VCaP (cell line): ENCODE data around the gene ABCC8.
"Not testable (repeated sequence)": the region's sequence is repeated elsewhere in the genome, so short reads cannot be mapped to it uniquely, and the experiment has no call there.

Source experiments
- H3K27ac ChIP-seq: fragments of 450-650 bp; 2 replicates; pipeline ENCODE4 v1.5.1; 2017
- TF ChIP-seq, protein P1 (sequence below): fragments of 450-650 bp; conservative IDR thresholded peaks from 2 replicates; pipeline ENCODE4 v1.5.1; 2017; ENCODE audit warnings: mild to moderate bottlenecking, moderate library complexity

Gene ABCC8

DNA sequence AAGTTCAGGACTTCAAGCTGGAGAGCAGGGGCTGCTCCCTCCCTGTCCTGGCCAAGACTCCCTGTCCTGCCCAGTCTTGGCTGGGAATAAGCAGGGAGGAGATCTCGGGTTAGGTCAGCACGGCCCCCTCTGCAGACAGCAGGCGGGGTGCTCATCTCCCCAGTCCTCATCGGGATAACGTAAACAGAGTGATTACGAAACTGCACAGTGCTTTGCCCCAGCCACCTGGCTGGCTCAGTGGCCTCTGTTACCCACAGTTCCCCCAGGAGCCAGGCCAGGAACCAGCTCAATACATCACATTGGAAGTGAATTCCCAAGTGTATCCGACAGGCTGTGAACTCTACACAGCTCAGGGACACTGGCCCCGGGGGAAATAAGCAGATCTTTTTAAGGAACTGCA lies 45.5 kb downstream of the ABCC8 start:
- no peak overlapping the region for H3K27ac ChIP-seq
- TF ChIP-seq, protein P1, sequence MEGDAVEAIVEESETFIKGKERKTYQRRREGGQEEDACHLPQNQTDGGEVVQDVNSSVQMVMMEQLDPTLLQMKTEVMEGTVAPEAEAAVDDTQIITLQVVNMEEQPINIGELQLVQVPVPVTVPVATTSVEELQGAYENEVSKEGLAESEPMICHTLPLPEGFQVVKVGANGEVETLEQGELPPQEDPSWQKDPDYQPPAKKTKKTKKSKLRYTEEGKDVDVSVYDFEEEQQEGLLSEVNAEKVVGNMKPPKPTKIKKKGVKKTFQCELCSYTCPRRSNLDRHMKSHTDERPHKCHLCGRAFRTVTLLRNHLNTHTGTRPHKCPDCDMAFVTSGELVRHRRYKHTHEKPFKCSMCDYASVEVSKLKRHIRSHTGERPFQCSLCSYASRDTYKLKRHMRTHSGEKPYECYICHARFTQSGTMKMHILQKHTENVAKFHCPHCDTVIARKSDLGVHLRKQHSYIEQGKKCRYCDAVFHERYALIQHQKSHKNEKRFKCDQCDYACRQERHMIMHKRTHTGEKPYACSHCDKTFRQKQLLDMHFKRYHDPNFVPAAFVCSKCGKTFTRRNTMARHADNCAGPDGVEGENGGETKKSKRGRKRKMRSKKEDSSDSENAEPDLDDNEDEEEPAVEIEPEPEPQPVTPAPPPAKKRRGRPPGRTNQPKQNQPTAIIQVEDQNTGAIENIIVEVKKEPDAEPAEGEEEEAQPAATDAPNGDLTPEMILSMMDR, result no peak

DNA sequence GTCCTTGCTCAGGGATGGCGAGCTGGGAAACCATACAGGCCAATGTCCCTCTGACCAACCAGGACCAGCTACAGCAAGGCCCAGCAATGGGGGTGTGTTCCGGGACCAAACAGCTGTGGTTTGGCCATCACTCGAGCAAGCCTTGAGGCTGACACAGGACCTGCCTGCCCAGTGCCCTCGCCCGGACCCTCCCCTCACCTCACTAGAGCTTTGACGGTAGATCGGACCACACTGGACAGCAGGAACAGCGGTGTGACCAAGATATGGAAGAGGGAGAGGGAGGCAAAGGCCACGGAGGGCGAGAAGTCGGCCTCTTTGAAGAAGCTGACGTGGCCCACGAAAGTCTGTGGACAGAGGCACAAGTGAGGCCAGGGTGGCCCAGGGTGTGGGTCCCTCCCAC lies 46.0 kb downstream of the ABCC8 start:
- TF ChIP-seq, protein P1, result no peak
- H3K27ac ChIP-seq, result no peak overlapping the region

DNA sequence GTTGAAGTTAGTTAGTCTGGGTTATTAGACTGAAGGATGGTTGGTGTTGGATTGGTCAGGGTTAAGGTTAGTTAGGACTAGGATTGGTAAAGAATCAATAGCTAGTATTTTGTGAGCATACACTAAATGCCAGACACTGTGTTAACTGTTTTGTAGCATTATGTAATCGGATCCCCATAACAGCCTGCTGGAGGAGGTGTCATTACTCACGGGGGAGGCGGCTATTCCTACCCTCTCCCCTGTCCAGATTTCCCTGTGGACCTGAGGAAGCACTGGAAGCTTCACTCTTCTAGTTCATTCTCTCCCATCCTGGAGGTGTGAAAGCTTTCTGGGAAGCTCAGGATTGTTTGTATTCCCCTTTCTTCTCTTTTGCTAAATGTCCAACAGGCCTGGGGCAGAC lies 47.7 kb downstream of the ABCC8 start:
- H3K27ac ChIP-seq, result no peak overlapping the region
- TF ChIP-seq, protein P1, result no peak

DNA sequence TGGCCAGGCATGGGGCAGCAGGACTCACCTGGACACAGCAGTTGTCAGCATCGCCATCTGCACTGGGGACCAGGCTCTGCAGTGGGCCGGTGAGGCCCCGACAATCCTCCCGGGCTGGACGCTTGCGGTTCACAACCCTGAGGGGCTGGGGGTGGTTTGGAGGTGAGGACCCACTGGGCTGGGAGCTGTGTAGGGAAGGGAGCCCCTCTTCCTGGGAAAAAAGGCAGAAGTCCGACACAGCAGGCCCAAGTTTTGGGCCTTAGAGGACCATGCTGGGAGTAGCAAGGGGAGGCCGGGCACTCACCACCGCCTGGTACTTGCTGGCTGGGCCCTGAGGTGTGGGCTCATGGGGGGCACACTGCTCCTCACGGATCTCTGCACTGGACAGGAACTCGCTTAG lies 48.4 kb downstream of the ABCC8 start:
- H3K27ac ChIP-seq, result no peak overlapping the region
- TF ChIP-seq, protein P1, result no peak

DNA sequence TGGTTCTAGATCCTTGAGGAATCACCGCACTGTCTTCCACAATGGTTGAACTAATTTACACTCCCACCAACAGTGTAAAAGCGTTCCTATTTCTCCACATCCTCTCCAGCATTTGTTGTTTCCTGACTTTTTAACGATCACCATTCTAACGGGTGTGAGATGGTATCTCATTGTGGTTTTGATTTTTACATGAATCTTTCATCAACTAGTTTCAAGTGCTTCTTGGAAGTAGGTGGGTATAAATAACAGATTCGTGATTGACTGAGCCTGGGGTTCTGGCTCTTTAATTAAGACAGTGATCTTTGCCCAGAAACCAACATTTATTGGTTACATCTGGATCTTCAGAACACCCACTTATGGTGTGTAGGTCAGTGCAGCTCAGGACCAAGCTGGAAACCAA lies 50.4 kb downstream of the ABCC8 start:
- H3K27ac ChIP-seq, result not testable (repeated sequence)

DNA sequence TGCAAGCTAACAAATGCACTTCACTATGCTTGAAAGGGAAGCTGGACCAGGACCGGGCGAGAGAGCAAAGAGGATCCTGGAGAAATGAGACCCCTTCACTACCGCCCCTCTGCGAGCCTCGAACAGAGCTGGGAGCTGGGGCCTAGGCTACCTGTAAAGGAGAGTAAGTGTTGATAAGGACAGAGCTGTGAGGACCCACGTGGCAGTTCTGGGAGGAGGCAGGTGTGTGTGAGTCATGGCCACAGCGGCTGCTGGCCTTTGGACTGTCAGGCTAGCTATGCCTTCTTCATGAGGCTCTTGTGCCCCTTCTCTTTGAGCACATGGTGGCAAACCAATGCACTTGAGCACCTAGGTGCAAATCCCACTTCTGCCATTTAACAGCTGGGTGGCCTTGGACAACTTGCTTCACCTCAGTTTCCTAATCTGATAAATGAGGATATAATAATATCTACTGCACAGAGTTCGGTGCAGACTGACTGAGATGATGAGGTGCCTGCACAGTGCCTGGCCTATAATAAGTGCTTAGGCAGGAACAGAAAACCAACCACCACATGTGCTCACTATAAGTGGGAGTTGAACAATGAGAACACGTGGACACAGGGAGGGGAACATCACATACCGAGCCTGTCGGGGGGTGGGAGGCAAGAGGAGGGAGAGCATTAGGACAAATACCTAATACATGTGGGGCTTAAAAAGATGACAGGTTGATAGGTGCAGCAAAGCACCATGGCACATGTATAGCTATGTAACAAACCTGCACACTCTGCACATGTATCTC lies 52.9 kb downstream of the ABCC8 start:
- no peak overlapping the region for H3K27ac ChIP-seq
- TF ChIP-seq, protein P1, result no peak

DNA sequence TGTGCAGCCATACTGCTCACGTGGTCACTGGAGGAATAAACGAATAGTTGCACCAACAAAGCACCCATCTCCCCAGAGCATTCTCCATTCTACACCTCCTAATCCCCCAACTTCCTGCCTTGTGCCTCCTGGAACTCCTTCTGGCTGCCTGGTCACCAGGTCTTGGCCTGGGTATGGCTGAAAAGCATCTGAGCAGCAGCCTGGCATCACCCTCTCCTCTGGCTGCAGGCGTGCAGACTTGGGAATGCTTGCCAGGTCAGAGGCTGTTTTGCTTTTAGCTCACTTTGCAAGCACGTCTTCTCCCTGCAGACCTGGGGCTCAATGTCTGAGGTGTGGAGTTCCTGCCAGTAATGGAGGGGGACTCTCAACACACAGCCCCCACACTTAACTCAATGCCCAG lies 54.9 kb downstream of the ABCC8 start:
- TF ChIP-seq, protein P1, result no peak
- H3K27ac ChIP-seq, result no peak overlapping the region

DNA sequence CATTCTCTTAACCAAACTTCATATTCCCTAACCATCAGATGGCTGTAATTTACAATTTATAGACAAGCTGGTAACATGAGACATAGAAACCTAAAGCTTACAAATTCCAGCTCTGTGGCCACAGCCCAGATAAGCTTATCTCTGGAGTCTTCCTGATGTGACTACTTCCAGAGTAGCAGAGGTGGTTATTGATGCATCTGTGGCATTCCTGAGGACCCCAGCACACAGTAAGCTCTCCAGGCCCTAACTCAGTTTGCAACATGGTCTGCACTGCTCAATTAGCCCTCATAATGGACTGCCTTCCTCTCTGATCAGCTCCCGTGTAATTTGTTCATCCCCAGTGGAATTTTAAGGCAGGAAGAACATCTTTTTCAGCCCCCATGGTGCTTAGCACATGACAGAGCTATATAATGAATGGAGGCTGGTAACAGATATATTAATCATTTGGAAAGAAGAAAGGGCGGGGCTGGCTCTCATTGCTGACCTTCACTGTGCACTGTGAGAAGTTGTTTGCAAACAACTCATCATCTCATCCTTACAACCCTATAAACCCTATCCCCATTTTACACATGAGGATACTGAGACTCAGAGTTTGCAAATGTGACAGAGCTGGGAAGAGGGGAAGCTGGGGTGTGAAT lies 58.1 kb downstream of the ABCC8 start:
- H3K27ac ChIP-seq, result no peak overlapping the region
- TF ChIP-seq, protein P1, result no peak
